IMR-90 (cell line): ENCODE results near the gene ADAMTS12. TPM values are rescaled to one million over a fixed set of nuclear protein-coding genes. Genes with fewer than 3 reads are reported as not detected.

ENCODE experiments used
- ATAC-seq: fragments of 200-7000 bp; cut with Tn5 transposase; 2 replicates; pipeline ENCODE4 v1.9.1; 2020; ENCODE audit warnings: low read depth, mild to moderate bottlenecking, moderate library complexity
- BruUV-seq: library from RNA; stranded (reverse); fragments of 400-500 nt; replicated peaks from 2 replicates; lab custom pipeline; 2021; lab: Mats Ljungman, UMichigan
- CTCF ChIA-PET: fragments of 300-600 bp; formaldehyde crosslinking; extraction: SDS; loops from one replicate; lab custom pipeline; 2021; ENCODE audit warnings: antibody characterized with exemption; lab: Yijun Ruan, JAX
- POLR2A ChIA-PET: fragments of 300-600 bp; sonication (Branson Sonifier 250); formaldehyde crosslinking; loops from one replicate; lab custom pipeline; 2022; ENCODE audit warnings: antibody characterized with exemption; ENCODE audit not compliant: unreplicated experiment; lab: Charles Lee
- DNase-seq: peaks from one replicate; pipeline ENCODE4 v3.0.0; 2013
- H2AFZ ChIP-seq: replicated peaks from 2 replicates; pipeline ENCODE3; 2013; ENCODE audit warnings: low read length, mild to moderate bottlenecking; ENCODE audit not compliant: poor library complexity
- H2AK5ac ChIP-seq: 2 replicates; pipeline ENCODE4 v1.6.1; 2013; ENCODE audit warnings: low read depth, low read length, inconsistent platforms
- H2AK9ac ChIP-seq: replicated peaks from 2 replicates; pipeline ENCODE3; 2013; ENCODE audit warnings: mild to moderate bottlenecking, low read depth, low read length, moderate library complexity; ENCODE audit not compliant: poor library complexity
- H2BK120ac ChIP-seq: 2 replicates; pipeline ENCODE4 v1.6.1; 2013; ENCODE audit warnings: low read depth, low read length, inconsistent platforms
- H2BK15ac ChIP-seq: 3 replicates; pipeline ENCODE4 v1.6.1; 2013; ENCODE audit warnings: low read depth, low read length, inconsistent platforms
- H2BK20ac ChIP-seq: 2 replicates; pipeline ENCODE4 v1.6.1; 2013; ENCODE audit warnings: low read depth, mild to moderate bottlenecking, inconsistent platforms, low read length, moderate library complexity
- H2BK5ac ChIP-seq: 2 replicates; pipeline ENCODE4 v1.6.1; 2013; ENCODE audit warnings: mild to moderate bottlenecking, low read depth, low read length, inconsistent platforms; ENCODE audit not compliant: poor library complexity, severe bottlenecking
- H3K14ac ChIP-seq: replicated peaks from 2 replicates; pipeline ENCODE4 v1.6.1; 2013; ENCODE audit warnings: low read depth, low read length, inconsistent platforms
- H3K18ac ChIP-seq: 2 replicates; pipeline ENCODE4 v1.6.1; 2013; ENCODE audit warnings: low read depth, low read length, control low read depth
- H3K23ac ChIP-seq: 2 replicates; pipeline ENCODE4 v1.6.1; 2013; ENCODE audit warnings: low read depth, low read length, inconsistent platforms
- H3K27ac ChIP-seq: 2 replicates; pipeline ENCODE4 v1.5.1; 2013; ENCODE audit warnings: mild to moderate bottlenecking, control low read depth, low read length; ENCODE audit not compliant: insufficient read depth
- H3K27me3 ChIP-seq: 2 replicates; pipeline ENCODE4 v1.6.1; 2013; ENCODE audit warnings: low read length; ENCODE audit not compliant: control insufficient read depth, insufficient read depth
- H3K36me3 ChIP-seq: 2 replicates; pipeline ENCODE4 v1.6.1; 2013; ENCODE audit warnings: low read length, mixed read lengths; ENCODE audit not compliant: control insufficient read depth, insufficient read depth
- H3K4ac ChIP-seq: 2 replicates; pipeline ENCODE4 v1.6.1; 2013; ENCODE audit warnings: low read depth, low read length, inconsistent platforms
- H3K4me1 ChIP-seq: 2 replicates; pipeline ENCODE4 v1.6.1; 2013; ENCODE audit warnings: low read length, mixed read lengths; ENCODE audit not compliant: control insufficient read depth, insufficient read depth
- H3K4me2 ChIP-seq: 2 replicates; pipeline ENCODE4 v1.6.1; 2013; ENCODE audit warnings: low read depth, mild to moderate bottlenecking, control low read depth, low read length, moderate library complexity
- H3K4me3 ChIP-seq: 2 replicates; pipeline ENCODE4 v1.5.1; 2013; ENCODE audit warnings: low read depth, mild to moderate bottlenecking, control low read depth, low read length, moderate library complexity; ENCODE audit not compliant: insufficient read depth
- H3K56ac ChIP-seq: 2 replicates; pipeline ENCODE4 v1.6.1; 2013; ENCODE audit warnings: low read length, inconsistent platforms; ENCODE audit not compliant: insufficient read depth; ENCODE audit errors: extremely low read depth
- H3K79me1 ChIP-seq, 2 experiments: 2 replicates each; pipeline ENCODE4 v1.6.1; 2013; ENCODE audit warnings: low read length in 2 of 2, inconsistent platforms in 1 of 2, low read depth in 1 of 2
- H3K9ac ChIP-seq: 2 replicates; pipeline ENCODE4 v1.6.1; 2013; ENCODE audit warnings: low read depth, low read length, control low read depth
- H3K9me1 ChIP-seq: 2 replicates; pipeline ENCODE4 v1.6.1; 2013; ENCODE audit warnings: low read length, inconsistent platforms; ENCODE audit not compliant: insufficient read depth
- H3K9me3 ChIP-seq: 2 replicates; pipeline ENCODE4 v1.6.1; 2013; ENCODE audit warnings: low read length; ENCODE audit not compliant: control insufficient read depth, insufficient read depth
- H4K20me1 ChIP-seq: 2 replicates; pipeline ENCODE4 v1.6.1; 2013; ENCODE audit warnings: low read length, inconsistent platforms; ENCODE audit not compliant: insufficient read depth
- H4K5ac ChIP-seq: 2 replicates; pipeline ENCODE4 v1.6.1; 2013; ENCODE audit warnings: mild to moderate bottlenecking, low read depth, low read length, control low read depth
- H4K8ac ChIP-seq, 2 experiments: 2 replicates each; pipeline ENCODE4 v1.6.1; 2013; ENCODE audit warnings: low read depth in 2 of 2, low read length in 2 of 2, control low read depth in 1 of 2, inconsistent platforms in 1 of 2
- H4K91ac ChIP-seq: 2 replicates; pipeline ENCODE4 v1.6.1; 2013; ENCODE audit warnings: low read depth, low read length, inconsistent platforms; ENCODE audit not compliant: insufficient read depth
- MAFK ChIP-seq: IDR thresholded peaks from 2 replicates; pipeline ENCODE4 v1.6.1; 2012; ENCODE audit warnings: low read depth, low read length, improper control_type of control experiment
- WGBS, 2 experiments: methylation state at CpG; one replicate each; pipeline versions ENCODE4 v1.1.5 to v1.1.7; 2013; ENCODE audit warnings: missing lambda C conversion rate in 2 of 2; ENCODE audit not compliant: insufficient read length in 1 of 2; ENCODE audit errors: extremely low coverage in 2 of 2; 5-methylcytosine and 5-hydroxymethylcytosine counted together
- dilution Hi-C: fragments of 300-500 bp; cut with HindIII; formaldehyde crosslinking; loops from one replicate; pipeline ENCODE4 v1.14.3; 2018; ENCODE audit warnings: low sequenced_read_pairs; ENCODE audit not compliant: unreplicated experiment
- in situ Hi-C: fragments of 300-500 bp; cut with MboI; formaldehyde crosslinking; loops from 3 replicates; pipeline ENCODE4 v1.14.3; 2019; ENCODE audit warnings: low sequenced_read_pairs, inconsistent platforms, mixed read lengths
- intact Hi-C: fragments of 100-400 bp; cut with micrococcal nuclease; formaldehyde crosslinking; loops from 2 replicates; pipeline ENCODE4 v1.10.0; 2022
- polyA plus RNA-seq, 3 experiments: library from polyadenylated mRNA; depleted of rRNA; stranded (reverse); fragments of >200 nt; gene quantifications; 2 replicates each; pipeline ENCODE4 v1.2.3, GENCODE V29; 2012; ENCODE audit warnings: low replicate concordance in 1 of 3
- total RNA-seq: library from RNA; depleted of rRNA; stranded (reverse); fragments of >200 nt; gene quantifications from 2 replicates; pipeline ENCODE4 v1.2.3, GENCODE V29; 2012
- TF ChIP-seq, protein P1 (sequence below): fragments of 150-350 bp; IDR thresholded peaks from 2 replicates; pipeline ENCODE4 v1.6.1; 2017; ENCODE audit warnings: mild to moderate bottlenecking, antibody characterized with exemption, low read length, low read depth

ADAMTS12 gene
- total and polyA plus RNA-seq, 2 of the 4 experiments (the other 2 are of a cell fraction) = 27.3 to 51.3 TPM

DNA sequence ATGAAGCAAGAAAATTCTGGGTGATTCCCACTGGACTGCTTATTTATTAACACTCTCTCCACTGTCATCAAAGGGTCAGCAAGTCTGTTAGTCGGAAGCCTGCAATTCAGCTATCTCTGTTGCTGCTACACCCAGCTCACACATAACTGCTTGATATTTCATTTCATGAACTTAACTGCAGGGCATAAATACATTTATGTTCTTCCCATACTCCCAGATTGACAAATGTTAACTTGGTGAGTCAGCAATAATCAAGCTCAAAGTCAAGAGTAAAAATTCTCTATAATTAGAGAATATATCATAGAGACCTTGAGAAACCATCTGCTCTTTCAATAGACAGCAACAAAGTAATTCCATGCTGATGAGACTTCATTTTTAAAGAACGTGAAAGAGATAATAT lies 198.8 kb downstream of the ADAMTS12 start:
- in situ Hi-C loops (no loop called here), intact Hi-C loops (no loop called here), dilution Hi-C loops (no loop called here)
- H3K27me3 ChIP-seq = no peaks in the 10 kb centered on the region
- peaks cover 0 to 8% of the 10 kb centered on the region in 2 experiments; a peak in 2 of 4 replicates for H3K79me1 ChIP-seq
- H3K9me1 ChIP-seq = peaks cover 5% of the 10 kb centered on the region; the same call in 1 of the 2 replicates
- no peaks in the 10 kb centered on the region for H4K20me1 ChIP-seq
- H3K18ac ChIP-seq = no peak overlapping the region
- ChIA-PET CTCF (no interaction called here), POLR2A (no interaction called here)
- H3K9ac ChIP-seq = no peak overlapping the region
- no peak overlapping the region for H3K56ac ChIP-seq
- no peak for ATAC-seq
- no peak overlapping the region for H3K4me2 ChIP-seq
- no peak overlapping the region for H2BK20ac ChIP-seq
- H2AK9ac ChIP-seq = no peak overlapping the region
- TF ChIP-seq, protein P1, sequence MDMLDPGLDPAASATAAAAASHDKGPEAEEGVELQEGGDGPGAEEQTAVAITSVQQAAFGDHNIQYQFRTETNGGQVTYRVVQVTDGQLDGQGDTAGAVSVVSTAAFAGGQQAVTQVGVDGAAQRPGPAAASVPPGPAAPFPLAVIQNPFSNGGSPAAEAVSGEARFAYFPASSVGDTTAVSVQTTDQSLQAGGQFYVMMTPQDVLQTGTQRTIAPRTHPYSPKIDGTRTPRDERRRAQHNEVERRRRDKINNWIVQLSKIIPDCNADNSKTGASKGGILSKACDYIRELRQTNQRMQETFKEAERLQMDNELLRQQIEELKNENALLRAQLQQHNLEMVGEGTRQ = no peak
- TF ChIP-seq MAFK = peak; percentile 87
- no peak overlapping the region for H2BK5ac ChIP-seq
- H3K27ac ChIP-seq = no peak overlapping the region
- no peak overlapping the region for H4K8ac ChIP-seq
- no peak overlapping the region for H4K5ac ChIP-seq
- H2BK15ac ChIP-seq = no peak overlapping the region
- peaks cover 3% of the 10 kb centered on the region; the same call in 1 of the 2 replicates for H3K4me1 ChIP-seq
- no peak overlapping the region for H3K14ac ChIP-seq
- no peak overlapping the region for H2BK120ac ChIP-seq
- H2AFZ ChIP-seq = no peak overlapping the region
- no peak overlapping the region for H3K23ac ChIP-seq
- no peak overlapping the region for H4K91ac ChIP-seq
- no peak overlapping the region for H2AK5ac ChIP-seq
- no CpG with 5 or more reads among the region's 2 CpGs for WGBS, 2 experiments
- H3K9me3 ChIP-seq = peaks cover 2% of the 10 kb centered on the region; the same call in 1 of the 2 replicates
- H3K36me3 ChIP-seq = no peaks in the 10 kb centered on the region
- no peak overlapping the region for H3K4me3 ChIP-seq
- peak; percentile 27 for DNase-seq
- BruUV-seq = no TSS peak
- H3K4ac ChIP-seq = no peak overlapping the region
